Right lobe of liver (tissue), 4 donors: ENCODE data around the gene USH1C.

ENCODE experiments used
- CTCF ChIP-seq, 4 donors: fragments of 200-600 bp in 3 of 4; fragments of 450-650 bp in 1 of 4; IDR thresholded peaks; one replicate each; pipeline versions ENCODE4 v1.5.1 to v1.8.0; 2016 to 2022; ENCODE audit warnings: antibody characterized with exemption in 4 of 4, mild to moderate bottlenecking in 2 of 4
- POLR2A ChIP-seq: fragments of 450-650 bp; IDR thresholded peaks from one replicate; pipeline ENCODE4 v1.6.1; 2017; ENCODE audit warnings: antibody characterized with exemption, mild to moderate bottlenecking
- donor health status: DM: no; HTN: no; CAD: no.
- donor health status: DM: no; HTN: no; CAD: no.
- donor health status: DM: no; HTN: yes; CAD: no.

- TF ChIP-seq CTCF (IDR thresholded peaks at IDR 0.05), result no peak
- TF ChIP-seq POLR2A, result no peak
Measured at GRCh38 chr11:17578296-17578695, 34.1 kb upstream of the USH1C start.
